GM12864 (cell line): ENCODE measurements around the gene FOSL2.

Experiments
- DNase-seq: peaks from one replicate; pipeline ENCODE4 v3.0.0-alpha.2; 2011; ENCODE audit warnings: low read depth
- H3K4me3 ChIP-seq: 2 replicates; pipeline ENCODE4 v1.5.1; 2011; ENCODE audit warnings: mild to moderate bottlenecking, low read depth, low read length, control low read depth
- TF ChIP-seq, protein P1 (sequence below): IDR thresholded peaks from 2 replicates; pipeline ENCODE4 v1.5.1; 2011; ENCODE audit warnings: low read depth, mild to moderate bottlenecking, moderate library complexity, low read length, control low read depth, inconsistent platforms; ENCODE audit errors: missing control alignments

The FOSL2 gene

DNA sequence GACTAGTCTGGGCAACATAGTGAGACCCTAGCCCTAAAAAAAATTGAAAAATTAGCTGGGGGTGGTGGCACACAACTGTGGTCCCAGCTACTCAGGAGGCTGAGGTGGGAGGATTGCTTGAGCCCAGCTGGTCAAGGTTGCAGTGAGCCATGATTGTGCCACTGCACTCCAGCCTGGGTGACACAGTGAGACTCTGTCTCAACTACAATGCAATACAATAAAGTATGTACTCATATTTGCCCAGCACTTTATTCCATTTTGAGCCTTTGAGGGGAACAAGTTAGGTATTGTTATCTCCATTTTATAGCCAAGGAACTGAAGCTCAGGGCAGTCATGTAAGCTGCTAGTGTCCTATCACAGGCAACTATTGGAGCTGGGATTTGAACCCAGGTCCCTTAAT is 53.9 kb downstream of the FOSL2 start:
- TF ChIP-seq, protein P1, sequence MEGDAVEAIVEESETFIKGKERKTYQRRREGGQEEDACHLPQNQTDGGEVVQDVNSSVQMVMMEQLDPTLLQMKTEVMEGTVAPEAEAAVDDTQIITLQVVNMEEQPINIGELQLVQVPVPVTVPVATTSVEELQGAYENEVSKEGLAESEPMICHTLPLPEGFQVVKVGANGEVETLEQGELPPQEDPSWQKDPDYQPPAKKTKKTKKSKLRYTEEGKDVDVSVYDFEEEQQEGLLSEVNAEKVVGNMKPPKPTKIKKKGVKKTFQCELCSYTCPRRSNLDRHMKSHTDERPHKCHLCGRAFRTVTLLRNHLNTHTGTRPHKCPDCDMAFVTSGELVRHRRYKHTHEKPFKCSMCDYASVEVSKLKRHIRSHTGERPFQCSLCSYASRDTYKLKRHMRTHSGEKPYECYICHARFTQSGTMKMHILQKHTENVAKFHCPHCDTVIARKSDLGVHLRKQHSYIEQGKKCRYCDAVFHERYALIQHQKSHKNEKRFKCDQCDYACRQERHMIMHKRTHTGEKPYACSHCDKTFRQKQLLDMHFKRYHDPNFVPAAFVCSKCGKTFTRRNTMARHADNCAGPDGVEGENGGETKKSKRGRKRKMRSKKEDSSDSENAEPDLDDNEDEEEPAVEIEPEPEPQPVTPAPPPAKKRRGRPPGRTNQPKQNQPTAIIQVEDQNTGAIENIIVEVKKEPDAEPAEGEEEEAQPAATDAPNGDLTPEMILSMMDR = no peak
- H3K4me3 ChIP-seq = no peak overlapping the region

DNA sequence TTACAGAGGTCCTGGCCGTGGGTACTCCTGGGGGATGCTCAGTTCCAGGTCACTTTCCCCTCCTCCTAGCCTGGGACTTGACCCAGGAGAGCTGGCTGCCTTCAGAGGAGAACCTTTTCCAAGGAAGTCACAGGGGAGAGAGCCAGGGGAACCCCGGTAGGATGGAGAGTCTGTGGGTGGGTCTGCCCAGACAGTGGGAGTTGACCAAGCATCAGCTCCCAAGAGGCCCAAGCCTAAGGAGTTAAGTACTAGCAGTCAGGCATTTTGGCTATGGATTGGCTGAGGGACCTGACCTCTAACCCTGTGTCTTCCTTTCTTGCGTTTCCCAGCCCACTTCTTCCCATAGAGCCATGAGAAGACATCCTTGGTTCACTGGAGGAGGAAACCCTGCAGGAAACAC is 54.4 kb downstream of the FOSL2 start:
- TF ChIP-seq, protein P1 = no peak
- DNase-seq = no peak
- H3K4me3 ChIP-seq = no peak overlapping the region

More for the DNA sequence above, 53.9 kb downstream of the FOSL2 start:
- DNase-seq = no peak

DNA sequence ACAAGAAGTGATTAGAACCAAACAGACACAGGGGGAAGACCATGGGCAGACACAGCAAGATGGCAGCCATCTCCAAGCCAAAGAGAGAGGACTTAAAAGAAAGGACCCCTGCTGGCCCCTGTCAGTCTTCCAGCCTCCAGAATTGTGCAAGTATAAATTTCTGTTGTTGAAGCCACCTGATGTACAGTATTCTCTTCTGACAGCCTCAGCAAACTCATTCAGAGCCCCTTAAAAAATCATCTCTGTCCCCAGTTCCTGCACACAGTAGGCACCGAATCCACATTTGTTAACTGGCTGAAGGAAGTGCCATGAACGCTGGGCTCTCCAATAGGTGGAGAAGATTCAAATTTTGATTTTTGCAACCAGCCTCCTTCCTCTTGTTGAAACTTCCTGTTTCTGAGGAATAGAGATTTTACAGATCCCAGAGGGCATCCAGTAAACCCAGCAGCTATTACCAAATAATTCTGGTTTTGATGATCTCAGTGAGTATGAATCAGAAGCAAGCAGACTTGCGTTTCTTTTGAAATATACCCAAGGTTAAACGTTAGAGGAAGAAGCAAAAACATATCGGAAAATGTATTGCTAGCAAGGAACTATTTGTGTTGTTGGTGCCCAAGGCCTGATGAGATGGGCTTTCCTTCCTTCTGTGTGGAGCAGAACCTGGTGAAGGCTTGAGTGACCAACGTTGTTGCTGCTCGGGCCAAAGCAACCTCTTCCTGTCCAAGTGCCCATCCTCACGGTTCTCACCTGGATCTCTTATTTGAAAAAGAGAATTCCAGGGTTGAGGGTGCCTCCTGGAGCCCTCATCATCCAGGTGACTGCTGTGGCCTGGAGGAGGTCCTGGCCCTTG is 55.5 kb downstream of the FOSL2 start:
- TF ChIP-seq, protein P1 = no peak
- no peak overlapping the region for H3K4me3 ChIP-seq
- no peak for DNase-seq

DNA sequence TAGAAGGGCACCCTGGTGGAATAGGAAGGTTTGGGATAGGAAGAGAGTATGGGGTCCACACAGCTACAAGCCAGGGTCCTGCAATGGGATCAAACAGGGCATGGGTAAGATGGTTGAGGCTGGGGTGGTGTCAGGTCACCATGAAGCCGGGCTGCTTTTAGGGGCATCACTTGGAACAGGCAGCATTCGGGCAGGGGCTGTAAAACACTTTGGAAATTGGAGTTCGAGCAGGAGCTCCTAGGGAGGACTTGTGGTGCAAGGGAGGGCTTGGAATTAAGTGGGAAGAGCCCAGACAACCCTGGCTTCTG is 56.1 kb downstream of the FOSL2 start:
- DNase-seq = no peak
- no peak overlapping the region for H3K4me3 ChIP-seq
- TF ChIP-seq, protein P1 = no peak

DNA sequence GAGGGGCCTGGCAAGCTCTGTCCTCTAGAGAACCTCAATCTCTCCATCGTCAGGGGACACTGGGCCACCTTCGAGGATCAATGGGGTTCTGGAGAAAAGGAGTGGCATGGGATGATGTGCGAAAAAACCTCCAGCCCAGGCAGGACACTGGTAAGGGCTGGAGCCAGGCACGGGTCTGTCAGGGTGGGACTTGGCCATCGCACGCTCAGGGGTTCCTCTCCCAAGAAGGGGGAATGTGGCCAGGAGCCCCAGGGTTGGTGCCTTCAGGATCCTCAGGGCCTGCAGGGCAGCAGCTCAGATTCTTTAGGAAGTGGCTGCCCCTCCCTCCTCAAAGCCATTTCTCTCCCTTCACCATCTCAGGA is 56.4 kb downstream of the FOSL2 start:
- no peak overlapping the region for H3K4me3 ChIP-seq
- no peak for DNase-seq
- TF ChIP-seq, protein P1 = no peak

DNA sequence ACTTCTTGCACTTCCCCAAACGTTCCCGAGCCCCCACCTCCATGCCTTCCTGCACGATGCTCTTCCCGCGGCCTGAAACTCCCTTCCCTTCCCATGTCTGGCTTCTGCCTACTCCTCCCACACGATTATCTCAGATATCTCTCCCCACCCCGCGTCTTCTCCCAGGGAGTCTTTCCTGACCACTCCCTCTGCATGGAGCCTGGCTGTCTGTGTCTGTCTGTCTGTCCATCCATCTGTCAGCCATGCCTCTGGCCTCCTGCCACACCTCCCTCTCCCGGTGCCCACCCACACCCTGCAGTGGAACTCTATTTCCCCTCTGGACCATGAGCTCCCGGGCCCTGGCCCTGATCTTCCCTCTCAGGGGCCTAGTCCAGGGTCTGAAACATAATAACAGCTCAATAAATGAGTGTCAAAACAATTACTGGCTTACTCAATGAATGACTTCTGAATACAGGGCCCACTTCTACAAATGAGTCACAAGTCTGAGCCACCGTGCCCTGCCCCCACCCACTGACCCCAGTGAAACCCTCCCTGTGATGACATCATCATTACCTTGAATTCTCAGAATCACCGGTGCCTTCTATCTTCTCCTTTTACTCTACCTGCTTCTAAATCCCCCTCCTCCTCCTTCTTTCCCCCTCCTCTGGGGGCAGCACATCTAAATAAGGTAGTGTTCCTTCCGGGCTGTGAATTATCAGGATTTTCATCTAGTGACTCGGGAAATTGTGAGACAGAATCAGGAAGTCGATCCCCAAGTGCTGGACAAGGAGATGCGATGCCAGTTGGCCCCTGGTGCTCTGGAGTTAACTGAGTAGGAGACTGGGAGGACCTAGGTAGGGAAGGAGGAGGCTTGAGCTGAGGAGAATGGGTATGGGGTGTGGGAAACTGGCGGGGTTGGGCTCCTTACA is 57.1 kb downstream of the FOSL2 start:
- TF ChIP-seq, protein P1 = no peak
- H3K4me3 ChIP-seq = no peak overlapping the region
- DNase-seq = no peak
